Mesenchymal stem cell (in vitro differentiated cells and primary cell): Measurements from ENCODE around the gene KRT83.

Experiments used
- DNase-seq: peaks from one replicate; pipeline ENCODE4 v3.0.0-alpha.2; 2013
- H2AFZ ChIP-seq: one replicate; pipeline ENCODE4 v1.6.1; 2013; ENCODE audit warnings: low read depth, mild to moderate bottlenecking, control low read depth, inconsistent platforms, low read length, moderate library complexity
- H2AK5ac ChIP-seq: 2 replicates; pipeline ENCODE4 v1.6.1; 2013; ENCODE audit warnings: low read length, moderate library complexity, mild to moderate bottlenecking, inconsistent platforms; ENCODE audit not compliant: severe bottlenecking
- H2BK120ac ChIP-seq: one replicate; pipeline ENCODE4 v1.6.1; 2013; ENCODE audit warnings: low read depth, mild to moderate bottlenecking, inconsistent platforms, low read length, moderate library complexity
- H2BK12ac ChIP-seq, 2 experiments: one replicate each; pipeline ENCODE4 v1.6.1; 2013; ENCODE audit warnings: inconsistent platforms in 2 of 2, low read length in 2 of 2, mild to moderate bottlenecking in 2 of 2, moderate library complexity in 2 of 2, control low read depth in 1 of 2
- H2BK15ac ChIP-seq: one replicate; pipeline ENCODE4 v1.6.1; 2013; ENCODE audit warnings: mild to moderate bottlenecking, low read depth, inconsistent platforms; ENCODE audit not compliant: poor library complexity, severe bottlenecking
- H2BK5ac ChIP-seq: 2 replicates; pipeline ENCODE4 v1.6.1; 2013; ENCODE audit warnings: low read depth, mild to moderate bottlenecking, low read length, control low read depth, inconsistent platforms; ENCODE audit not compliant: poor library complexity, severe bottlenecking
- H3K14ac ChIP-seq, 2 experiments: one replicate each; pipeline ENCODE4 v1.6.1; 2013; ENCODE audit warnings: inconsistent platforms in 2 of 2, low read length in 2 of 2, control low read depth in 1 of 2, mild to moderate bottlenecking in 1 of 2, moderate library complexity in 1 of 2
- H3K18ac ChIP-seq, 2 experiments: one replicate each; pipeline ENCODE4 v1.6.1; 2013; ENCODE audit warnings: inconsistent platforms in 2 of 2, low read length in 2 of 2, control low read depth in 1 of 2, low read depth in 1 of 2, mild to moderate bottlenecking in 1 of 2
- H3K23ac ChIP-seq, 2 experiments: one replicate each; pipeline ENCODE4 v1.6.1; 2013; ENCODE audit warnings: inconsistent platforms in 2 of 2, low read length in 2 of 2, mild to moderate bottlenecking in 2 of 2, moderate library complexity in 2 of 2, control low read depth in 1 of 2
- H3K27ac ChIP-seq: 2 replicates; pipeline ENCODE4 v1.5.1; 2013; ENCODE audit warnings: mild to moderate bottlenecking, moderate library complexity, low read length, control low read depth, inconsistent platforms; ENCODE audit not compliant: poor library complexity, severe bottlenecking
- H3K27me3 ChIP-seq, 2 experiments: 2 replicates each; pipeline versions ENCODE4 v1.6.1 to v1.7.0; 2013; ENCODE audit warnings: low read length in 2 of 2, mild to moderate bottlenecking in 2 of 2, moderate library complexity in 2 of 2, control low read depth in 1 of 2, inconsistent platforms in 1 of 2; ENCODE audit not compliant: control insufficient read depth in 1 of 2, insufficient read depth in 1 of 2
- H3K36me3 ChIP-seq, 2 experiments: 2 replicates each; pipeline versions ENCODE4 v1.6.1 to v1.7.0; 2013; ENCODE audit warnings: low read length in 2 of 2, control low read depth in 1 of 2, inconsistent platforms in 1 of 2, low read depth in 1 of 2, mild to moderate bottlenecking in 1 of 2; ENCODE audit not compliant: insufficient read depth in 2 of 2, control insufficient read depth in 1 of 2
- H3K4ac ChIP-seq, 2 experiments: one replicate each; pipeline ENCODE4 v1.6.1; 2013; ENCODE audit warnings: inconsistent platforms in 2 of 2, low read length in 2 of 2, mild to moderate bottlenecking in 2 of 2, moderate library complexity in 2 of 2, control low read depth in 1 of 2, low read depth in 1 of 2
- H3K4me1 ChIP-seq: 2 replicates; pipeline ENCODE4 v1.6.1; 2013; ENCODE audit warnings: low read depth, low read length, control low read depth; ENCODE audit not compliant: control insufficient read depth, insufficient read depth
- H3K4me2 ChIP-seq: 2 replicates; pipeline ENCODE4 v1.6.1; 2013; ENCODE audit warnings: low read length, mild to moderate bottlenecking, inconsistent platforms; ENCODE audit not compliant: poor library complexity, severe bottlenecking
- H3K4me3 ChIP-seq, 2 experiments: 2 replicates each; pipeline versions ENCODE4 v1.5.1 to v1.7.0; 2013; ENCODE audit warnings: low read length in 2 of 2, mild to moderate bottlenecking in 2 of 2, control low read depth in 1 of 2, low read depth in 1 of 2; ENCODE audit not compliant: insufficient read depth in 1 of 2
- H3K79me1 ChIP-seq: replicated peaks from 2 replicates; pipeline ENCODE4 v1.6.1; 2013; ENCODE audit warnings: mild to moderate bottlenecking, control low read depth, low read length, inconsistent platforms; ENCODE audit not compliant: poor library complexity, severe bottlenecking
- H3K9ac ChIP-seq: 2 replicates; pipeline ENCODE4 v1.7.0; 2013; ENCODE audit warnings: mild to moderate bottlenecking, low read length, moderate library complexity
- H3K9me3 ChIP-seq: 2 replicates; pipeline ENCODE4 v1.7.0; 2013; ENCODE audit warnings: mild to moderate bottlenecking, low read length; ENCODE audit not compliant: control insufficient read depth
- H4K8ac ChIP-seq: one replicate; pipeline ENCODE4 v1.6.1; 2013; ENCODE audit warnings: inconsistent platforms, mild to moderate bottlenecking, low read length, moderate library complexity
- H4K91ac ChIP-seq: one replicate; pipeline ENCODE4 v1.6.1; 2013; ENCODE audit warnings: mild to moderate bottlenecking, low read length, inconsistent platforms
- whole genome bisulfite sequencing: methylation state at CpG from one replicate; pipeline ENCODE4 v1.1.7; 2013; ENCODE audit warnings: mixed read lengths; 5-methylcytosine and 5-hydroxymethylcytosine counted together

The KRT83 gene

GRCh38 chr12:52310622-52311284 lies 10.4 kb downstream of the KRT83 start:
- no peak overlapping the region for H4K8ac ChIP-seq
- no peak overlapping the region for H2BK5ac ChIP-seq
- H3K4me1 ChIP-seq = peaks cover 8% of the 10 kb centered on the region
- no peak overlapping the region for H3K23ac ChIP-seq
- WGBS = 85% methylated on average over 4 of the region's 5 CpGs
- H4K91ac ChIP-seq = no peak overlapping the region
- DNase-seq = peak; percentile 48
- H3K79me1 ChIP-seq = no peaks in the 10 kb centered on the region
- no peaks in the 10 kb centered on the region for H3K36me3 ChIP-seq
- no peak overlapping the region for H3K18ac ChIP-seq
- no peak overlapping the region for H3K27ac ChIP-seq
- no peak overlapping the region for H2BK12ac ChIP-seq
- no peak overlapping the region for H3K4me3 ChIP-seq
- peaks cover 96 to 98% of the 10 kb centered on the region in 2 experiments for H3K27me3 ChIP-seq
- no peak overlapping the region for H2BK15ac ChIP-seq
- H3K9me3 ChIP-seq = no peaks in the 10 kb centered on the region
- H3K4me2 ChIP-seq = no peak overlapping the region
- no peak overlapping the region for H2AK5ac ChIP-seq
- H2BK120ac ChIP-seq = no peak overlapping the region
- no peak overlapping the region for H3K9ac ChIP-seq
- H2AFZ ChIP-seq = no peak overlapping the region
- H3K4ac ChIP-seq = no peak overlapping the region
- no peak overlapping the region for H3K14ac ChIP-seq

GRCh38 chr12:52308806-52309425 lies 12.3 kb downstream of the KRT83 start:
- Histone ChIP-seq H3K9me3 (no peaks in the 10 kb centered on the region), H2BK15ac (no peak overlapping the region), H3K4ac (no peak overlapping the region), H3K18ac (no peak overlapping the region), H3K4me1 (peaks cover 8% of the 10 kb centered on the region), H3K4me2 (peak overlapping the region; percentile 96), H3K4me3 (peak overlapping the region in 1 of 2 experiments; percentile 70), H4K91ac (no peak overlapping the region), H3K14ac (no peak overlapping the region), H3K27me3 (peaks cover 87 to 94% of the 10 kb centered on the region in 2 experiments), H2AK5ac (no peak overlapping the region), H2BK120ac (no peak overlapping the region), H3K27ac (no peak overlapping the region), H3K36me3 (no peaks in the 10 kb centered on the region), H2BK5ac (no peak overlapping the region), H3K79me1 (no peaks in the 10 kb centered on the region), H3K23ac (no peak overlapping the region), H2BK12ac (no peak overlapping the region), H4K8ac (no peak overlapping the region), H3K9ac (peak overlapping the region; percentile 54), H2AFZ (no peak overlapping the region)
- DNase-seq = no peak
- WGBS = 50% methylated on average over 15 of the region's 15 CpGs

GRCh38 chr12:52307836-52308805 lies 13.1 kb downstream of the KRT83 start:
- peak overlapping the region; percentile 96 for H3K4me2 ChIP-seq
- 9% methylated on average over 70 of the region's 71 CpGs for WGBS
- H3K27me3 ChIP-seq = peaks cover 79 to 86% of the 10 kb centered on the region in 2 experiments
- no peak overlapping the region for H2BK12ac ChIP-seq
- H2BK15ac ChIP-seq = no peak overlapping the region
- no peak overlapping the region for H4K91ac ChIP-seq
- H3K9me3 ChIP-seq = no peaks in the 10 kb centered on the region
- H2BK120ac ChIP-seq = no peak overlapping the region
- peak overlapping the region; percentile 54 for H3K9ac ChIP-seq
- no peak overlapping the region for H3K18ac ChIP-seq
- H2AFZ ChIP-seq = peak overlapping the region; percentile 36
- DNase-seq = peak; percentile 45
- H2AK5ac ChIP-seq = no peak overlapping the region
- no peaks in the 10 kb centered on the region for H3K79me1 ChIP-seq
- no peak overlapping the region for H2BK5ac ChIP-seq
- H3K4me1 ChIP-seq = peaks cover 8% of the 10 kb centered on the region
- no peak overlapping the region for H4K8ac ChIP-seq
- peak overlapping the region; percentile 52 to 70 for H3K4me3 ChIP-seq
- H3K14ac ChIP-seq = peak overlapping the region in 1 of 2 experiments; percentile 18
- H3K27ac ChIP-seq = no peak overlapping the region
- no peaks in the 10 kb centered on the region for H3K36me3 ChIP-seq
- no peak overlapping the region for H3K4ac ChIP-seq
- H3K23ac ChIP-seq = no peak overlapping the region

- WGBS = 90% methylated on average over 1 of the region's 2 CpGs
- no peak overlapping the region for H3K4ac ChIP-seq
Measured at GRCh38 chr12:52306731-52307130, 14.5 kb downstream of the KRT83 start.

More at GRCh38 chr12:52306731-52307130, 14.5 kb downstream of the KRT83 start:
- Histone ChIP-seq H3K4me1 (peaks cover 8% of the 10 kb centered on the region), H3K4me3 (no peak overlapping the region), H4K8ac (no peak overlapping the region), H2BK120ac (no peak overlapping the region), H3K18ac (no peak overlapping the region), H3K27ac (no peak overlapping the region), H4K91ac (no peak overlapping the region), H3K23ac (no peak overlapping the region), H3K27me3 (peaks cover 65 to 72% of the 10 kb centered on the region in 2 experiments), H2BK15ac (no peak overlapping the region), H3K9me3 (no peaks in the 10 kb centered on the region), H2AFZ (no peak overlapping the region), H2BK5ac (no peak overlapping the region), H3K4me2 (no peak overlapping the region), H3K36me3 (no peaks in the 10 kb centered on the region), H3K9ac (no peak overlapping the region), H2AK5ac (no peak overlapping the region), H3K14ac (no peak overlapping the region), H2BK12ac (no peak overlapping the region), H3K79me1 (no peaks in the 10 kb centered on the region)
- no peak for DNase-seq
